CD14-positive monocyte (primary cell): ENCODE measurements around the gene FXYD3. TPM values are rescaled to one million over a fixed set of nuclear protein-coding genes. Genes with fewer than 3 reads are reported as not detected.

Source experiments
- DNase-seq, 3 donors: peaks; one replicate each; pipeline ENCODE4 v3.0.0-alpha.2; 2011 to 2022
- H2AFZ ChIP-seq: 2 replicates; pipeline ENCODE4 v1.6.0; 2012; ENCODE audit warnings: mild to moderate bottlenecking, low read depth, low read length, inconsistent platforms; ENCODE audit not compliant: insufficient read depth, poor library complexity, severe bottlenecking
- H3K27ac ChIP-seq, 2 donors: 1 replicate in 1 of 2; 2 replicates in 1 of 2; pipeline ENCODE4 v1.5.1; 2012 to 2013; ENCODE audit warnings: low read length in 2 of 2, control low read depth in 1 of 2, inconsistent platforms in 1 of 2, low read depth in 1 of 2, mild to moderate bottlenecking in 1 of 2
- H3K27me3 ChIP-seq, 2 donors: one replicate each; pipeline versions ENCODE4 v1.6.0 to v1.6.1; 2011 to 2013; ENCODE audit warnings: low read length in 2 of 2; ENCODE audit not compliant: control insufficient read depth in 2 of 2, insufficient read depth in 2 of 2
- H3K36me3 ChIP-seq, 2 donors: replicated peaks in 1 of 2; 1 replicate in 1 of 2; 2 replicates in 1 of 2; pipeline versions ENCODE4 v1.5.1 to v1.6.1; 2012 to 2013; ENCODE audit warnings: low read length in 2 of 2, control low read depth in 1 of 2, inconsistent platforms in 1 of 2, mild to moderate bottlenecking in 1 of 2; ENCODE audit not compliant: insufficient read depth in 2 of 2, control insufficient read depth in 1 of 2
- H3K4me1 ChIP-seq, 2 donors: 1 replicate in 1 of 2; 2 replicates in 1 of 2; pipeline versions ENCODE4 v1.5.1 to v1.6.1; 2012 to 2013; ENCODE audit warnings: low read length in 2 of 2, control low read depth in 1 of 2, inconsistent platforms in 1 of 2, mild to moderate bottlenecking in 1 of 2, moderate library complexity in 1 of 2; ENCODE audit not compliant: insufficient read depth in 2 of 2, control insufficient read depth in 1 of 2
- H3K4me2 ChIP-seq: replicated peaks from 2 replicates; pipeline ENCODE3; 2012; ENCODE audit warnings: low read length, moderate library complexity, mild to moderate bottlenecking; ENCODE audit not compliant: poor library complexity, severe bottlenecking; ENCODE audit errors: extremely low read depth
- H3K4me3 ChIP-seq, 3 experiments: fragments of 200-600 bp in 1 of 3; sonication (generic) in 1 of 3; replicated peaks in 1 of 3; 1 replicate in 2 of 3; 2 replicates in 1 of 3; pipeline ENCODE4 v1.5.1; 2011 to 2013; ENCODE audit warnings: low read length in 3 of 3, mild to moderate bottlenecking in 3 of 3, control low read depth in 2 of 3, low read depth in 2 of 3, inconsistent platforms in 1 of 3, moderate library complexity in 1 of 3
- H3K79me2 ChIP-seq: 2 replicates; pipeline ENCODE4 v1.6.0; 2012; ENCODE audit warnings: mild to moderate bottlenecking, control low read depth, inconsistent platforms, low read length, moderate library complexity; ENCODE audit not compliant: insufficient read depth
- H3K9ac ChIP-seq: 2 replicates; pipeline ENCODE4 v1.6.0; 2017; ENCODE audit warnings: low read length, mild to moderate bottlenecking; ENCODE audit not compliant: insufficient read depth, poor library complexity, severe bottlenecking
- H3K9me3 ChIP-seq, 2 donors: replicated peaks in 1 of 2; 1 replicate in 1 of 2; 2 replicates in 1 of 2; pipeline versions ENCODE4 v1.5.1 to v1.6.1; 2012 to 2013; ENCODE audit warnings: low read length in 2 of 2, control low read depth in 1 of 2; ENCODE audit not compliant: control insufficient read depth in 1 of 2, insufficient read depth in 1 of 2
- H4K20me1 ChIP-seq: 2 replicates; pipeline ENCODE4 v1.6.0; 2012; ENCODE audit warnings: mild to moderate bottlenecking, low read length, control low read depth, moderate library complexity; ENCODE audit not compliant: insufficient read depth
- H3K27ac Mint-ChIP-seq, 7 donors: one replicate each; pipeline ENCODE4 v1.8.0; 2020; ENCODE audit warnings: mild to moderate bottlenecking in 7 of 7, mixed read lengths in 7 of 7, moderate library complexity in 6 of 7, inconsistent platforms in 2 of 7
- H3K27me3 Mint-ChIP-seq, 3 donors: one replicate each; pipeline ENCODE4 v1.8.0; 2021 to 2022; ENCODE audit warnings: low read depth in 3 of 3, mild to moderate bottlenecking in 3 of 3, mixed read lengths in 3 of 3, moderate library complexity in 3 of 3, inconsistent platforms in 1 of 3
- H3K36me3 Mint-ChIP-seq, 2 donors: one replicate each; pipeline ENCODE4 v1.8.0; 2020; ENCODE audit warnings: mixed read lengths in 2 of 2, inconsistent platforms in 1 of 2, mild to moderate bottlenecking in 1 of 2
- H3K4me1 Mint-ChIP-seq: one replicate; pipeline ENCODE4 v1.8.0; 2020; ENCODE audit warnings: mild to moderate bottlenecking, mixed read lengths
- H3K4me3 Mint-ChIP-seq, 2 donors: one replicate each; pipeline ENCODE4 v1.8.0; 2020; ENCODE audit warnings: mild to moderate bottlenecking in 2 of 2, mixed read lengths in 2 of 2, moderate library complexity in 1 of 2
- H3K9me3 Mint-ChIP-seq, 7 donors: one replicate each; pipeline ENCODE4 v1.8.0; 2020 to 2022; ENCODE audit warnings: mixed read lengths in 7 of 7, mild to moderate bottlenecking in 6 of 7, moderate library complexity in 6 of 7, inconsistent platforms in 2 of 7
- WGBS: methylation state at CpG from one replicate; pipeline ENCODE4 v1.1.5; 2013; ENCODE audit warnings: missing lambda C conversion rate; ENCODE audit not compliant: insufficient coverage; 5-methylcytosine and 5-hydroxymethylcytosine counted together
- intact Hi-C, 2 donors: fragments of 100-400 bp; cut with micrococcal nuclease; formaldehyde crosslinking; loops; one replicate each; pipeline versions ENCODE4 v1.15.0 to v1.15.1; 2023
- polyA plus RNA-seq, 3 donors: library from polyadenylated mRNA; depleted of rRNA in 1 of 3; unstranded in 2 of 3; stranded (reverse) in 1 of 3; fragments of 300-500 nt in 2 of 3; fragments of >200 nt in 1 of 3; fragmentation: Illumina TruSeq in 2 of 3; gene quantifications; 1 replicate in 2 of 3; 2 replicates in 1 of 3; pipeline ENCODE4 v1.2.3, GENCODE V29; 2012 to 2021
- TF ChIP-seq, protein P1 (sequence below): fragments of 200-600 bp; IDR thresholded peaks from one replicate; pipeline ENCODE4 v1.8.0; 2022; ENCODE audit warnings: antibody characterized with exemption, mild to moderate bottlenecking

Gene FXYD3
- polyA plus RNA-seq, 3 donors = not detected

DNA sequence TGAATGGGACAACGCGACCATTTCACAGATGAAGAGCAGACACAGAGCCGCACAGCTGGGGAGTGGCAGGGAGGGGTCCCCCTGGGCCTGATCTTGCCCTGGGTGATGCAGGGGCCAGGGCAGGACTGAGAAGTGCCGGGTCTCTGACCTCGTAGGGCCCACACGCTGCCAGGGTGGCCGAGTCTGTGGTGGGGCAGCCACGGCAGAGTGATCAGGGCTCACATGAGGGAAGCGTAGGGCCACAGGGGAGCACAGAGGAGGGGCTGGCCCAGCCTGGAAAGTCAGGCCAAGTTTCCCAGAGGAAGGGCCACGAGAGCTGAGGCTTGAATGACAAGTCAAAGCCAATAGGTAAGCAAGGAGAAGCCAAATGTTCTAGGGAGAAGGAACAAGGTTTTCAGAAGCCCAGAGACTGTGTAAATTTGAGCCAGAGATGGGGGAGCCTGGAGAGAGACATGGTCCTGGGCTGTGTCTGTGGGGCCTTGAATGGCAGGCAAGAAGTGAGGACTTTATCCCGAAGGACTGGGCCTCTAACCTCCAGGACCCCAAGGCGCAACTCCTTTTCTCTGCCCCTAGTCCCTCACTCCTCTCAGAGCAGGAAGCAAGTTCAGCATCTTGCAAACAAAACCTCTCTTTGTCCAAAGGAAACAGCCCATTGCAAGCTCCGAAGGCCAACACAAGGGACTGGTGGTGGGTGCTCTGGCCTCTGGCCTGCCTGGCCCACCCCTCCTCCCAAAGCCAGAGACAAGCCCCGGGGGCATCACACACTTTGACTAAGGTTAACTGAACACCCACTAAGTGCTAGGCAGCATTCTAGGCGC, 31.7 kb upstream of the FXYD3 start:
- Histone ChIP-seq H3K4me3 (no peak overlapping the region), H3K4me2 (no peak overlapping the region), H3K4me1 (no peaks in the 10 kb centered on the region), H3K79me2 (no peaks in the 10 kb centered on the region), H4K20me1 (no peaks in the 10 kb centered on the region), H3K27ac (no peak overlapping the region), H3K36me3 (no peaks in the 10 kb centered on the region), H3K9ac (no peak overlapping the region), H2AFZ (no peak overlapping the region), H3K27me3 (no peaks in the 10 kb centered on the region), H3K9me3 (no peaks in the 10 kb centered on the region)
- H3K27ac Mint-ChIP-seq = peak overlapping the region in 2 of 7 donors; percentile 9 to 26
- WGBS = 92% methylated on average over 13 of the region's 15 CpGs
- no peaks in the 10 kb centered on the region for H3K9me3 Mint-ChIP-seq
- no peaks in the 10 kb centered on the region for H3K4me1 Mint-ChIP-seq
- peaks cover 3 to 8% (median 7%) of the 10 kb centered on the region in 3 donors for H3K27me3 Mint-ChIP-seq
- TF ChIP-seq, protein P1, sequence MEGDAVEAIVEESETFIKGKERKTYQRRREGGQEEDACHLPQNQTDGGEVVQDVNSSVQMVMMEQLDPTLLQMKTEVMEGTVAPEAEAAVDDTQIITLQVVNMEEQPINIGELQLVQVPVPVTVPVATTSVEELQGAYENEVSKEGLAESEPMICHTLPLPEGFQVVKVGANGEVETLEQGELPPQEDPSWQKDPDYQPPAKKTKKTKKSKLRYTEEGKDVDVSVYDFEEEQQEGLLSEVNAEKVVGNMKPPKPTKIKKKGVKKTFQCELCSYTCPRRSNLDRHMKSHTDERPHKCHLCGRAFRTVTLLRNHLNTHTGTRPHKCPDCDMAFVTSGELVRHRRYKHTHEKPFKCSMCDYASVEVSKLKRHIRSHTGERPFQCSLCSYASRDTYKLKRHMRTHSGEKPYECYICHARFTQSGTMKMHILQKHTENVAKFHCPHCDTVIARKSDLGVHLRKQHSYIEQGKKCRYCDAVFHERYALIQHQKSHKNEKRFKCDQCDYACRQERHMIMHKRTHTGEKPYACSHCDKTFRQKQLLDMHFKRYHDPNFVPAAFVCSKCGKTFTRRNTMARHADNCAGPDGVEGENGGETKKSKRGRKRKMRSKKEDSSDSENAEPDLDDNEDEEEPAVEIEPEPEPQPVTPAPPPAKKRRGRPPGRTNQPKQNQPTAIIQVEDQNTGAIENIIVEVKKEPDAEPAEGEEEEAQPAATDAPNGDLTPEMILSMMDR = no peak
- DNase-seq = no peak
- no peaks in the 10 kb centered on the region for H3K36me3 Mint-ChIP-seq
- H3K4me3 Mint-ChIP-seq = no peak overlapping the region
- intact Hi-C loops = no loop called here

DNA sequence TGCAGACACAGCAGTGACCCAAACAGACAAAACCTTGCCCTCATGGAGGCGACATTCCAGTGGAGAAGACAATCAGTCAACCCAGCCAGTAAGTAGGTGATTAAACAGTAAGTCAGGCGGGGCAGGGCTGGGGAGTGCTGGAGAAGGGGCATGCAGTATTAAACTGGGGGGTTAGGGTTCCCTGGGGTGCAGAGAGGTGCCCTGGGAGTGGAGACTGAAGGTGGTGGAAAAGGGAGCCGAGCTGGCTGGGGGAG, 31.2 kb upstream of the FXYD3 start:
- no peak for DNase-seq
- H3K4me1 ChIP-seq = no peaks in the 10 kb centered on the region
- no peaks in the 10 kb centered on the region for H3K9me3 ChIP-seq
- H3K4me3 Mint-ChIP-seq = no peak overlapping the region
- TF ChIP-seq, protein P1 = no peak
- H3K27ac ChIP-seq = no peak overlapping the region
- H3K36me3 ChIP-seq = no peaks in the 10 kb centered on the region
- H3K27me3 ChIP-seq = no peaks in the 10 kb centered on the region
- H4K20me1 ChIP-seq = no peaks in the 10 kb centered on the region
- H3K27me3 Mint-ChIP-seq = peaks cover 3 to 7% (median 6%) of the 10 kb centered on the region in 3 donors
- intact Hi-C loops = no loop called here
- no peak overlapping the region for H3K4me3 ChIP-seq
- H3K79me2 ChIP-seq = no peaks in the 10 kb centered on the region
- H3K9ac ChIP-seq = no peak overlapping the region
- no peak overlapping the region for H2AFZ ChIP-seq
- no peaks in the 10 kb centered on the region for H3K9me3 Mint-ChIP-seq
- H3K4me2 ChIP-seq = no peak overlapping the region
- no peaks in the 10 kb centered on the region for H3K4me1 Mint-ChIP-seq
- no peaks in the 10 kb centered on the region for H3K36me3 Mint-ChIP-seq
- H3K27ac Mint-ChIP-seq = peak overlapping the region in 1 of 7 donors; percentile 9
- 96% methylated on average over 2 of the region's 3 CpGs for WGBS
